Posterior cingulate gyrus (tissue), 11 donors: ENCODE results near the gene ACCSL.

Source experiments
- DNase-seq, 10 donors: peaks; one replicate each; pipeline versions ENCODE4 v3.0.0 to v3.0.0-alpha.2; 2020 to 2021; ENCODE audit warnings: mixed read lengths in 3 of 10
- intact Hi-C: fragments of 100-400 bp; cut with DNase I; formaldehyde crosslinking; loops from one replicate; pipeline ENCODE4 v1.15.1; 2023

ACCSL gene

GRCh38 chr11:44017443-44018126 lies 30.2 kb upstream of the ACCSL start:
- intact Hi-C loops: no loop called here
- DNase-seq: no peak

GRCh38 chr11:44018127-44018521 lies 29.7 kb upstream of the ACCSL start:
- intact Hi-C loops: no loop called here

GRCh38 chr11:44018829-44019228 lies 29.0 kb upstream of the ACCSL start:
- intact Hi-C loops: no loop called here
- DNase-seq: no peak

More at GRCh38 chr11:44018127-44018521, 29.7 kb upstream of the ACCSL start:
- no peak for DNase-seq

GRCh38 chr11:44024977-44025376 lies 22.8 kb upstream of the ACCSL start:
- intact Hi-C loops: no loop called here
- DNase-seq: no peak

GRCh38 chr11:44025727-44026126 lies 22.1 kb upstream of the ACCSL start:
- DNase-seq: no peak
- intact Hi-C loops: no loop called here

GRCh38 chr11:44028401-44028800 lies 19.4 kb upstream of the ACCSL start:
- no peak for DNase-seq
- intact Hi-C loops: no loop called here

GRCh38 chr11:44028816-44029506 lies 18.8 kb upstream of the ACCSL start:
- DNase-seq: no peak
- intact Hi-C loops: no loop called here

GRCh38 chr11:44029507-44029845 lies 18.3 kb upstream of the ACCSL start:
- intact Hi-C loops: no loop called here
- DNase-seq: no peak

- intact Hi-C loops: loop anchor here (5.0 kb wide), 1 partner anchor 88 kb away; the partner anchor contains the start of gene C11orf96
- DNase-seq: no peak
These were observed 17.5 kb upstream of the ACCSL start for GRCh38 chr11:44029977-44030911.

GRCh38 chr11:44030996-44031395 lies 16.8 kb upstream of the ACCSL start:
- DNase-seq: no peak
- intact Hi-C loops: loop anchor here (5.0 kb wide), 1 partner anchor 89 kb away; the partner anchor contains the start of gene C11orf96

- DNase-seq: no peak
These were observed 16.2 kb upstream of the ACCSL start for GRCh38 chr11:44031549-44031948.

GRCh38 chr11:44032299-44033085 lies 15.3 kb upstream of the ACCSL start:
- peak in 7 of 10 donors; percentile 23 to 91 (median 47) for DNase-seq
- intact Hi-C loops: loop anchor here (1.0 to 5.0 kb wide), 2 partner anchors 45 to 90 kb away; partner anchors contain the start of gene C11orf96

More at GRCh38 chr11:44031549-44031948, 16.2 kb upstream of the ACCSL start:
- intact Hi-C loops: loop anchor here (5.0 kb wide), 1 partner anchor 89 kb away; the partner anchor contains the start of gene C11orf96

GRCh38 chr11:44033411-44033850 lies 14.3 kb upstream of the ACCSL start:
- peak in 7 of 10 donors; percentile 18 to 91 (median 40) for DNase-seq
- intact Hi-C loops: loop anchor here (1.0 to 5.0 kb wide), 2 partner anchors 46 to 91 kb away; partner anchors contain the start of gene C11orf96

- no peak for DNase-seq
- intact Hi-C loops: loop anchor here (1.0 to 5.0 kb wide), 2 partner anchors 47 to 92 kb away; partner anchors contain the start of gene C11orf96
These were observed 13.9 kb upstream of the ACCSL start for GRCh38 chr11:44033856-44034255.

- intact Hi-C loops: loop anchor here (5.0 kb wide), 1 partner anchor 92 kb away; the partner anchor contains the start of gene C11orf96
- no peak for DNase-seq
These were observed 13.1 kb upstream of the ACCSL start for GRCh38 chr11:44034639-44035038.

- intact Hi-C loops: loop anchor here (1.0 kb wide), 1 partner anchor 147 kb away; no protein-coding TSS in a partner anchor
- peak; percentile 75 to 97 (median 84) for DNase-seq
These were observed 10.7 kb upstream of the ACCSL start for GRCh38 chr11:44036811-44037657.

GRCh38 chr11:44037658-44037998 lies 10.2 kb upstream of the ACCSL start:
- intact Hi-C loops: loop anchor here (1.0 kb wide), 1 partner anchor 147 kb away; no protein-coding TSS in a partner anchor
- no peak for DNase-seq

GRCh38 chr11:44043157-44043556 lies 4.6 kb upstream of the ACCSL start:
- intact Hi-C loops: no loop called here
- DNase-seq: no peak

GRCh38 chr11:44046182-44046581 lies 1.6 kb upstream of the ACCSL start:
- intact Hi-C loops: no loop called here
- no peak for DNase-seq
